A549 (cell line): ENCODE measurements around the gene LRIT2. TPM values are rescaled to one million over a fixed set of nuclear protein-coding genes. Genes with fewer than 3 reads are reported as not detected.

Experiments used
- ATAC-seq, 2 experiments: fragments of 200-7000 bp in 1 of 2; fragments of >200 bp in 1 of 2; cut with Nextera tagmentation in 1 of 2; cut with Tn5 transposase in 1 of 2; 3 replicates each; pipeline versions ENCODE4 v1.8.0 to v1.9.1; 2018 to 2020; ENCODE audit warnings: mild to moderate bottlenecking in 1 of 2, moderate library complexity in 1 of 2
- CTCF ChIA-PET: fragments of 300-600 bp; sonication (Branson Sonifier 250); formaldehyde crosslinking; extraction: SDS; loops from one replicate; lab custom pipeline; 2021; ENCODE audit warnings: antibody characterized with exemption, inconsistent platforms; lab: Yijun Ruan, JAX
- POLR2A ChIA-PET: fragments of 350-600 bp; formaldehyde crosslinking; extraction: SDS; loops from one replicate; lab custom pipeline; 2021; ENCODE audit warnings: antibody characterized with exemption, inconsistent platforms; lab: Yijun Ruan, JAX
- DNase-seq, 2 experiments: peaks; one replicate each; pipeline versions ENCODE4 v3.0.0 to v3.0.0-alpha.2; 2011 to 2016; ENCODE audit warnings: low read depth in 1 of 2, low spot score in 1 of 2
- FAIRE-seq: peaks from 2 replicates; lab custom pipeline; 2011; peaks lifted over from hg19 to GRCh38; lab: Jason Lieb, UNC
- H3K27ac ChIP-seq, 2 experiments: fragments of >200 bp; sonication (Bioruptor Twin); formaldehyde crosslinking; 3 replicates each; pipeline ENCODE4 v1.5.1; 2016 to 2017
- H3K4me1 ChIP-seq: fragments of >200 bp; sonication (Bioruptor Twin); formaldehyde crosslinking; 3 replicates; pipeline ENCODE4 v1.6.1; 2016
- H3K4me2 ChIP-seq: fragments of >200 bp; sonication (Bioruptor Twin); formaldehyde crosslinking; 3 replicates; pipeline ENCODE4 v1.6.1; 2016
- H3K4me3 ChIP-seq: fragments of >200 bp; sonication (Bioruptor Twin); formaldehyde crosslinking; 3 replicates; pipeline ENCODE4 v1.5.1; 2016
- H3K9me3 ChIP-seq: fragments of >200 bp; sonication (Bioruptor Twin); formaldehyde crosslinking; 3 replicates; pipeline ENCODE4 v1.6.1; 2016
- ATOH8 ChIP-seq: fragments of 250-450 bp; sonication (Bioruptor Pico); IDR thresholded peaks from 2 replicates; pipeline ENCODE4 v1.5.0; 2020; ENCODE audit warnings: low read depth, mild to moderate bottlenecking, moderate library complexity
- CBX2 ChIP-seq: fragments of 200-600 bp; sonication (generic); IDR thresholded peaks from 2 replicates; pipeline ENCODE4 v1.6.1; 2016; ENCODE audit warnings: low read depth, mild to moderate bottlenecking, borderline replicate concordance
- CHD2 ChIP-seq: fragments of 150-350 bp; IDR thresholded peaks from 2 replicates; pipeline ENCODE4 v1.6.1; 2014; ENCODE audit warnings: low read length; ENCODE audit not compliant: partially characterized antibody
- CHD4 ChIP-seq: fragments of 200-600 bp; sonication (generic); IDR thresholded peaks from 2 replicates; pipeline ENCODE4 v1.6.1; 2016; ENCODE audit warnings: antibody characterized with exemption, mild to moderate bottlenecking, borderline replicate concordance
- FOSL2 ChIP-seq, 2 experiments: fragments of 450-650 bp in 1 of 2; fragments of >200 bp in 1 of 2; sonication (Bioruptor Twin) in 1 of 2; formaldehyde crosslinking; IDR thresholded peaks; 2 replicates each; pipeline versions ENCODE4 v1.5.0 to v1.6.1; 2016 to 2020; ENCODE audit warnings: mild to moderate bottlenecking in 1 of 2, moderate library complexity in 1 of 2
- FOXS1 ChIP-seq: fragments of 250-450 bp; sonication (Bioruptor Pico); IDR thresholded peaks from 2 replicates; pipeline ENCODE4 v1.5.0; 2020; ENCODE audit warnings: mild to moderate bottlenecking, moderate library complexity
- KDM5A ChIP-seq: fragments of 200-600 bp; sonication (generic); IDR thresholded peaks from 2 replicates; pipeline ENCODE4 v1.6.1; 2016; ENCODE audit warnings: antibody characterized with exemption, mild to moderate bottlenecking
- MAZ ChIP-seq: fragments of 150-350 bp; IDR thresholded peaks from 2 replicates; pipeline ENCODE4 v1.6.1; 2014; ENCODE audit warnings: antibody characterized with exemption, low read depth, low read length, borderline replicate concordance
- POLR2A ChIP-seq: IDR thresholded peaks from 2 replicates; pipeline ENCODE4 v1.6.1; 2012; ENCODE audit warnings: mild to moderate bottlenecking, low read length
- RAD21 ChIP-seq, 2 experiments: fragments of >200 bp in 1 of 2; sonication (Bioruptor Twin) in 1 of 2; formaldehyde crosslinking in 1 of 2; IDR thresholded peaks in 1 of 2; conservative IDR thresholded peaks in 1 of 2; 2 replicates in 1 of 2; 3 replicates in 1 of 2; pipeline ENCODE4 v1.6.1; 2012 to 2018; ENCODE audit warnings: inconsistent platforms in 1 of 2
- RCOR1 ChIP-seq: fragments of 150-350 bp; IDR thresholded peaks from 2 replicates; pipeline ENCODE4 v1.6.1; 2014; ENCODE audit warnings: antibody characterized with exemption, low read length, low read depth
- REST ChIP-seq: fragments of 200-600 bp; sonication (generic); IDR thresholded peaks from 2 replicates; pipeline ENCODE4 v1.6.1; 2016; ENCODE audit warnings: antibody characterized with exemption, mild to moderate bottlenecking, moderate library complexity
- RNF2 ChIP-seq: fragments of 200-600 bp; sonication (generic); IDR thresholded peaks from 2 replicates; pipeline ENCODE4 v1.6.1; 2016; ENCODE audit warnings: low read depth, mild to moderate bottlenecking, antibody characterized with exemption, moderate library complexity, borderline replicate concordance
- TP53 ChIP-seq: fragments of 250-450 bp; sonication (Bioruptor Pico); IDR thresholded peaks from 2 replicates; pipeline ENCODE4 v1.5.0; 2021; ENCODE audit warnings: mild to moderate bottlenecking, moderate library complexity
- ZFP36 ChIP-seq: fragments of 450-650 bp; IDR thresholded peaks from 2 replicates; pipeline ENCODE4 v1.6.1; 2014; ENCODE audit warnings: borderline replicate concordance; ENCODE audit not compliant: partially characterized antibody
- ZNF302 ChIP-seq: fragments of 250-450 bp; sonication (Bioruptor Pico); IDR thresholded peaks from 2 replicates; pipeline ENCODE4 v1.9.0; 2021; ENCODE audit warnings: inconsistent platforms, mild to moderate bottlenecking, moderate library complexity
- WGBS: methylation state at CpG from one replicate; pipeline ENCODE4 v1.1.6; 2017; ENCODE audit errors: missing lambda C conversion rate; 5-methylcytosine and 5-hydroxymethylcytosine counted together
- polyA plus RNA-seq, 4 experiments: library from polyadenylated mRNA; depleted of rRNA in 3 of 4; stranded (reverse); fragments of >200 nt; fragmentation: RNase III in 1 of 4; extraction: RNeasy Plus Mini Kit Qiagen cat#74134 plus additional on column Dnase treatment in 1 of 4; gene quantifications; 2 replicates in 3 of 4; 3 replicates in 1 of 4; pipeline ENCODE4 v1.2.3, GENCODE V29; 2011 to 2017
- TF ChIP-seq, protein P1 (sequence below): fragments of >200 bp; sonication (Bioruptor Twin); formaldehyde crosslinking; IDR thresholded peaks from 3 replicates; pipeline ENCODE4 v1.5.1; 2016

Gene LRIT2
- polyA plus RNA-seq, 2 of the 4 experiments (the other 2 are of a cell fraction), result not detected

DNA sequence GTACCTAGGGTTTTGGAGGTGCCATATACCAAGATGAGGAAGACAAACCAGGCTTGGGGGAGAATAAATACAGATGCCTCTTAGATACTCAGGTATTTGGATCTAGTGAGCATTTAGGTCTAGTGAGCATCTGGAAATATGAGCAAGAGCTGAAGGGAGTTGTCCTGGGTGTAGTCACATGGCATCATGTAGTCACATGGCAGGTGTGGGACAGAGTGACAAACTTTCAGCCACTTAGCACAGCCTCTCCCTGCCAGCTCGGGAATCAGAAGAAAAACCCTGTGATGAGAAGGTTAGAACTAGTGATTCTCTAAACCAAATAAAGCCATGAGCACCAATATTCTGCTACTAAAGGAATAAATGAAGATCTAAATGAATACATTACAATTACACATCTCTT lies 43.8 kb upstream of the LRIT2 start:
- POLR2A ChIA-PET, result no interaction called here
- WGBS, result 19% methylated on average over 1 of the region's 1 CpG
- TF ChIP-seq RCOR1 (no peak), TP53 (CRISPR knock-in tag) (no peak), ZNF302 (CRISPR knock-in tag) (no peak), RNF2 (no peak), ZFP36 (no peak), MAZ (no peak), CHD4 (no peak), ATOH8 (no peak), CHD2 (no peak), KDM5A (no peak)
- Histone ChIP-seq H3K9me3 (no peaks in the 10 kb centered on the region), H3K4me2 (no peak overlapping the region), H3K27ac (no peak overlapping the region), H3K4me1 (no peaks in the 10 kb centered on the region), H3K4me3 (no peak overlapping the region)
- CTCF ChIA-PET, result interaction anchor here (1.3 to 15.3 kb wide), 3 partner anchors 12 to 270 kb away, joined by 3 to 341 read pairs (median 4); no protein-coding TSS in a partner anchor
- DNase-seq (no peak), FAIRE-seq (no peak), ATAC-seq (no peak)

DNA sequence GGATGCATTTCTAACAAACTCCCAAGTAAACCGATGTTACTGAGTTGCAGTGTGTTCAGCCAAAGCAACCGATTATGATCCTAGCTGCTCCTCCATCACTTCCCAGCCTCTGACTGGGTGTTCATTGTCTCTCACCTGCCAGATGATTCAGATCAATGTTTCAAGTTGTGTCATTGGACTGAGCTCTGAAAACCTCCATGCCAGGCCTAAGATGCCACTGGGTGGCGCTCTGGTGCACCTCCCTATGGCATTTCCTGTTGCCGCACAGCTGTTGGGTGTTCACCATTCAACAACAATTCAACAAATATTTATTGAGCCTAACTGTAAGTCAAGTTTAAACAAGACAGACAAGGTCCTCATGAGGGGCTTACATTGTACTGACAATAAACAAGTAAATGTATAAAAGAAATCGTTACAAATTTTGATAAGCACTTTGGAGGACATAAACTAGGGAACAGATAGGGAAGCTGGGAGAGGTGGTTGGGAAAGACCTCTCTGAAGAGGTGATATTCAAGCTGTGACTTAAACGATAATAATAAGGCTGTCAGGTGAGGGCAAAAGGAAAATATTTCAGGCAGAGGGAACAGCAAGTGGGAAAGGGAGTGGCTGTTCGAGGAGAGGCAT lies 42.3 kb upstream of the LRIT2 start:
- no peak for FAIRE-seq
- Histone ChIP-seq H3K4me3 (no peak overlapping the region), H3K4me2 (no peak overlapping the region), H3K9me3 (no peaks in the 10 kb centered on the region)
- POLR2A ChIA-PET, result no interaction called here
- peak; percentile 26 to 58 for DNase-seq
- 33% methylated on average over 6 of the region's 7 CpGs for WGBS
- TF ChIP-seq, protein P1, sequence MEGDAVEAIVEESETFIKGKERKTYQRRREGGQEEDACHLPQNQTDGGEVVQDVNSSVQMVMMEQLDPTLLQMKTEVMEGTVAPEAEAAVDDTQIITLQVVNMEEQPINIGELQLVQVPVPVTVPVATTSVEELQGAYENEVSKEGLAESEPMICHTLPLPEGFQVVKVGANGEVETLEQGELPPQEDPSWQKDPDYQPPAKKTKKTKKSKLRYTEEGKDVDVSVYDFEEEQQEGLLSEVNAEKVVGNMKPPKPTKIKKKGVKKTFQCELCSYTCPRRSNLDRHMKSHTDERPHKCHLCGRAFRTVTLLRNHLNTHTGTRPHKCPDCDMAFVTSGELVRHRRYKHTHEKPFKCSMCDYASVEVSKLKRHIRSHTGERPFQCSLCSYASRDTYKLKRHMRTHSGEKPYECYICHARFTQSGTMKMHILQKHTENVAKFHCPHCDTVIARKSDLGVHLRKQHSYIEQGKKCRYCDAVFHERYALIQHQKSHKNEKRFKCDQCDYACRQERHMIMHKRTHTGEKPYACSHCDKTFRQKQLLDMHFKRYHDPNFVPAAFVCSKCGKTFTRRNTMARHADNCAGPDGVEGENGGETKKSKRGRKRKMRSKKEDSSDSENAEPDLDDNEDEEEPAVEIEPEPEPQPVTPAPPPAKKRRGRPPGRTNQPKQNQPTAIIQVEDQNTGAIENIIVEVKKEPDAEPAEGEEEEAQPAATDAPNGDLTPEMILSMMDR, result peak; percentile 45
- TF ChIP-seq RAD21 (conservative IDR thresholded peaks at IDR 0.05 in 1 of 2, IDR thresholded peaks at IDR 0.05 in 1 of 2) (peak in 1 of 2 experiments; percentile 34; a peak in 1 of 5 replicates), FOXS1 (CRISPR knock-in tag) (no peak)
- TF ChIP-seq, all 56 proteins: peak for 2
- no peaks in the 10 kb centered on the region for H3K4me1 ChIP-seq
- no peak overlapping the region for H3K27ac ChIP-seq
- ATAC-seq, result peak in 1 of 2 experiments; percentile 70; a peak in 3 of 6 replicates
- CTCF ChIA-PET, result interaction anchor here (0.6 to 15.3 kb wide), 9 partner anchors 8 to 271 kb away, joined by 3 to 341 read pairs (median 3); no protein-coding TSS in a partner anchor

DNA sequence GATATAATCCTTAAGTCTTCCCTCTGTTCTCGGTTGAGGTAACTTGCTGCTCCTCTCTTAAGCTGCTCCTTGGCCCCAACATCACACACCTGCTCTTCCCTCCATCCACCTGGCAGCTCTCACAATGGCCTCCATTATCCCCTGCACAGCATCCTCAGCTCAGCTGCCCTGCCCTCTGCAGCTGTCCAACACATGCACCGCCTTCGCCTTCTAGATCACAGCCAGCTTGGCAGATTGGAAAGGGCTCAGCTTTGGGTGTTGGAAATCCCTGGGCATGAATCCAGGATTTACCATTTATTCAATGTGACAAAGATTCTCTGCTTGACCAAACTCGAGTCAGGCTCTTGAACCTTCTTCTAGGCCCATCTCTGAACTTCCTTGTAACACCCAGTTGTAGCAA lies 40.1 kb upstream of the LRIT2 start:
- Histone ChIP-seq H3K4me2 (no peak overlapping the region), H3K9me3 (no peaks in the 10 kb centered on the region), H3K4me1 (no peaks in the 10 kb centered on the region), H3K27ac (no peak overlapping the region), H3K4me3 (no peak overlapping the region)
- no peak for DNase-seq
- no peak for ATAC-seq
- TF ChIP-seq REST, result no peak
- TF ChIP-seq RAD21 (conservative IDR thresholded peaks at IDR 0.05 in 1 of 2, IDR thresholded peaks at IDR 0.05 in 1 of 2), result no peak
- no peak for TF ChIP-seq FOSL2 (IDR thresholded peaks at IDR 0.05)
- no peak for TF ChIP-seq FOSL2 (CRISPR knock-in tag; IDR thresholded peaks at IDR 0.05)
- no peak for TF ChIP-seq KDM5A
- TF ChIP-seq POLR2A, result no peak
- no peak for TF ChIP-seq CBX2
- TF ChIP-seq ZNF302 (CRISPR knock-in tag), result no peak
- TF ChIP-seq CHD4, result no peak
- 54% methylated on average over 4 of the region's 4 CpGs for WGBS
- CTCF ChIA-PET, result interaction anchor here (1.1 to 15.3 kb wide), 9 partner anchors 9 to 274 kb away, joined by 3 to 341 read pairs (median 9); no protein-coding TSS in a partner anchor
- no peak for FAIRE-seq
- POLR2A ChIA-PET, result no interaction called here
